T follicular helper cell (primary cell): ENCODE data around the gene BICD2.

Experiments used
- DNase-seq: peaks from one replicate; pipeline ENCODE4 v3.0.0-alpha.2; 2020; ENCODE audit warnings: low read depth

BICD2 gene

GRCh38 chr9:92747459-92748232 is 17.0 kb downstream of the BICD2 start:
- no peak for DNase-seq

GRCh38 chr9:92746567-92747458 is 17.8 kb downstream of the BICD2 start:
- no peak for DNase-seq

GRCh38 chr9:92745881-92746280 is 18.8 kb downstream of the BICD2 start:
- DNase-seq = no peak

- no peak for DNase-seq
These were observed 19.3 kb downstream of the BICD2 start for GRCh38 chr9:92745331-92745730.

GRCh38 chr9:92740969-92741368 is 23.7 kb downstream of the BICD2 start:
- no peak for DNase-seq

GRCh38 chr9:92740446-92740961 is 24.1 kb downstream of the BICD2 start:
- DNase-seq = no peak

- no peak for DNase-seq
These were observed 24.6 kb downstream of the BICD2 start for GRCh38 chr9:92740009-92740408.

- no peak for DNase-seq
These were observed 25.2 kb downstream of the BICD2 start for GRCh38 chr9:92739346-92739970.

GRCh38 chr9:92738661-92739081 is 26.0 kb downstream of the BICD2 start:
- no peak for DNase-seq

GRCh38 chr9:92737611-92738299 is 26.9 kb downstream of the BICD2 start:
- DNase-seq = no peak

- no peak for DNase-seq
These were observed 27.4 kb downstream of the BICD2 start for GRCh38 chr9:92737216-92737606.

- DNase-seq = no peak
These were observed 27.9 kb downstream of the BICD2 start for GRCh38 chr9:92736563-92737215.

- DNase-seq = no peak
These were observed 28.7 kb downstream of the BICD2 start for GRCh38 chr9:92735636-92736562.

- DNase-seq = no peak
These were observed 29.6 kb downstream of the BICD2 start for GRCh38 chr9:92734931-92735635.

GRCh38 chr9:92730897-92731296 is 33.7 kb downstream of the BICD2 start:
- DNase-seq = no peak

- no peak for DNase-seq
These were observed 34.9 kb downstream of the BICD2 start for GRCh38 chr9:92729735-92730155.

GRCh38 chr9:92728831-92729734 is 35.5 kb downstream of the BICD2 start:
- DNase-seq = no peak
